Sigmoid colon (tissue), 7 donors: ENCODE measurements around the gene AGT. TPM values are rescaled to one million over a fixed set of nuclear protein-coding genes. Genes with fewer than 3 reads are reported as not detected.

ENCODE experiments used
- DNase-seq: peaks from one replicate; pipeline ENCODE4 v3.0.0-alpha.2; 2019
- H3K27ac ChIP-seq, 4 donors: fragments of 200-600 bp; sonication (generic); one replicate each; pipeline ENCODE4 v1.5.1; 2016 to 2019; ENCODE audit warnings: mild to moderate bottlenecking in 1 of 4
- H3K27me3 ChIP-seq, 3 donors: fragments of 200-600 bp; sonication (generic); one replicate each; pipeline ENCODE4 v1.5.1; 2019; ENCODE audit warnings: mild to moderate bottlenecking in 1 of 3
- H3K36me3 ChIP-seq, 4 donors: fragments of 200-600 bp; sonication (generic); one replicate each; pipeline ENCODE4 v1.5.1; 2016 to 2019
- H3K4me1 ChIP-seq, 4 donors: fragments of 200-600 bp; sonication (generic); one replicate each; pipeline ENCODE4 v1.5.1; 2017 to 2019
- H3K4me3 ChIP-seq, 4 donors: fragments of 200-600 bp; sonication (generic); one replicate each; pipeline ENCODE4 v1.5.1; 2017 to 2019; ENCODE audit warnings: mild to moderate bottlenecking in 2 of 4, moderate library complexity in 1 of 4
- H3K9me3 ChIP-seq, 4 donors: fragments of 200-600 bp in 3 of 4; sonication (generic) in 3 of 4; one replicate each; pipeline versions ENCODE4 v1.5.1 to v1.6.1; 2013 to 2019
- EP300 ChIP-seq, 4 donors: sonication (generic); formaldehyde crosslinking; IDR thresholded peaks; one replicate each; pipeline ENCODE4 v1.6.1; 2017; ENCODE audit warnings: antibody characterized with exemption in 4 of 4
- POLR2A ChIP-seq, 2 donors: fragments of 450-650 bp; IDR thresholded peaks; one replicate each; pipeline ENCODE4 v1.6.1; 2016; ENCODE audit warnings: antibody characterized with exemption in 2 of 2, mild to moderate bottlenecking in 2 of 2, moderate library complexity in 2 of 2
- POLR2AphosphoS5 ChIP-seq, 4 donors: sonication (generic); formaldehyde crosslinking; IDR thresholded peaks; one replicate each; pipeline ENCODE4 v1.6.1; 2017; ENCODE audit warnings: antibody characterized with exemption in 4 of 4
- WGBS, 2 donors: extraction: QIAGEN DNeasy Blood & Tissue Kit; methylation state at CpG; one replicate each; pipeline ENCODE4 v1.1.7; 2013; 5-methylcytosine and 5-hydroxymethylcytosine counted together
- intact Hi-C: fragments of 100-400 bp; cut with DNase I; formaldehyde crosslinking; loops from one replicate; pipeline ENCODE4 v1.15.1; 2023
- polyA plus RNA-seq, 3 donors: library from polyadenylated mRNA; stranded (reverse); fragments of 200-250 nt; gene quantifications; one replicate each; pipeline ENCODE4 v1.2.3, GENCODE V29; 2013
- total RNA-seq, 4 donors: library from RNA; depleted of rRNA; stranded (reverse); fragments of >200 nt; gene quantifications; one replicate each; pipeline ENCODE4 v1.1.0, GENCODE V29; 2016
- TF ChIP-seq, protein P1 (sequence below), 4 experiments: fragments of 450-650 bp in 3 of 4; fragments of 200-600 bp in 1 of 4; IDR thresholded peaks; one replicate each; pipeline ENCODE4 v1.5.1; 2016 to 2019; ENCODE audit warnings: antibody characterized with exemption in 4 of 4, mild to moderate bottlenecking in 3 of 4, moderate library complexity in 2 of 4
- donor health status: healthy with polysubstance abuse.
- donor health status: Bipolar disorder and iron deficiency.
- donor health status: healthy.

AGT gene
- total and polyA plus RNA-seq, 7 donors: 0.36 to 9.2 (median 1.7) TPM

DNA sequence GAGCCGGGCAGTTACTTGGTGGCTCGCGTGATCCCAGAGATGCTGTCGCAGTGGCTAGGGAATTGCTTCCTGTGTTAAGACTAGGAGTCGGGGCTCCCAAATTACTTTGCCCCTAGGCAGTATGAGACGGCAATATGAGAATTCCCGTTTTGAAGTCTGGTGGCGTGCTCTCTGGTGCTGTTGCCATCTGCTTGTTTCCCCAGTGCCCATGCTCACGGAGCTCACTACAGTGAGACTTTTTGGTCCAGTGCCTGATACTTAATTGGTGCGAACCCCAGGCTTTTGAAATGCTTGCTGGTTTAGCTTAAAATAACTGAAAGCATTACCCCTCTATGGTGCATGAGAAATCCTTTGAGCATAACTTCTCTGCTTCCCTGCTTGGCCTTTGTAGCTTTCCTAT is 22.3 kb downstream of the AGT start:
- no peaks in the 10 kb centered on the region for H3K4me1 ChIP-seq
- 96 to 97% methylated on average over 10 of the region's 10 CpGs for WGBS, 2 donors
- no peak overlapping the region for H3K4me3 ChIP-seq
- H3K27me3 ChIP-seq: no peaks in the 10 kb centered on the region
- H3K36me3 ChIP-seq: peaks cover 18 to 80% (median 36%) of the 10 kb centered on the region in 4 donors
- H3K9me3 ChIP-seq: no peaks in the 10 kb centered on the region
- no peak for DNase-seq
- H3K27ac ChIP-seq: no peak overlapping the region
- TF ChIP-seq POLR2AphosphoS5 (IDR thresholded peaks at IDR 0.05) (no peak), EP300 (IDR thresholded peaks at IDR 0.05) (no peak), POLR2A (IDR thresholded peaks at IDR 0.05) (no peak)
- TF ChIP-seq, protein P1, sequence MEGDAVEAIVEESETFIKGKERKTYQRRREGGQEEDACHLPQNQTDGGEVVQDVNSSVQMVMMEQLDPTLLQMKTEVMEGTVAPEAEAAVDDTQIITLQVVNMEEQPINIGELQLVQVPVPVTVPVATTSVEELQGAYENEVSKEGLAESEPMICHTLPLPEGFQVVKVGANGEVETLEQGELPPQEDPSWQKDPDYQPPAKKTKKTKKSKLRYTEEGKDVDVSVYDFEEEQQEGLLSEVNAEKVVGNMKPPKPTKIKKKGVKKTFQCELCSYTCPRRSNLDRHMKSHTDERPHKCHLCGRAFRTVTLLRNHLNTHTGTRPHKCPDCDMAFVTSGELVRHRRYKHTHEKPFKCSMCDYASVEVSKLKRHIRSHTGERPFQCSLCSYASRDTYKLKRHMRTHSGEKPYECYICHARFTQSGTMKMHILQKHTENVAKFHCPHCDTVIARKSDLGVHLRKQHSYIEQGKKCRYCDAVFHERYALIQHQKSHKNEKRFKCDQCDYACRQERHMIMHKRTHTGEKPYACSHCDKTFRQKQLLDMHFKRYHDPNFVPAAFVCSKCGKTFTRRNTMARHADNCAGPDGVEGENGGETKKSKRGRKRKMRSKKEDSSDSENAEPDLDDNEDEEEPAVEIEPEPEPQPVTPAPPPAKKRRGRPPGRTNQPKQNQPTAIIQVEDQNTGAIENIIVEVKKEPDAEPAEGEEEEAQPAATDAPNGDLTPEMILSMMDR (IDR thresholded peaks at IDR 0.05): no peak
- intact Hi-C loops: no loop called here

DNA sequence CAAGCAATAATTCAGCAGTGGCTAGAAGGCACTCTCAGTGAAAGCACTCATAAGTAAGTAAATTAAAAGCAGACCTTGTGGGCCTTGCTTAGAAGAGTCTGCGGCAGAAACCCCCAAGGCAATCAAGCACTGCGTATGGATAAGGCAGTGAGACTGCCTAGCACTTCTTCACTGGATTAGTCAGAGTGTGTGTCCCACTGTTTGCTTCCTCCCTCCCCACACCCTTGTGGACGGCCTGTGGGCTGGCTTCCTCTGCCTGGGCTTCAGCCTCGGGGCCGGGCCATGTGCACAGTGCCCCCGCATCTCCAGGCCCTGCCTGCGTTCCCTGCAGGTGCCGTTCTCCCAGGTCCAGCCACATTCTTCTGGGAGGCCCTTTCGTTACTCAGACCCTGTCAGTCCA is 23.8 kb downstream of the AGT start:
- WGBS, 2 donors: 94 to 95% methylated on average over 9 of the region's 9 CpGs
- H3K4me1 ChIP-seq: no peaks in the 10 kb centered on the region
- intact Hi-C loops: no loop called here
- no peak overlapping the region for H3K27ac ChIP-seq
- H3K9me3 ChIP-seq: no peaks in the 10 kb centered on the region
- H3K27me3 ChIP-seq: no peaks in the 10 kb centered on the region
- no peak overlapping the region for H3K4me3 ChIP-seq
- DNase-seq: no peak
- TF ChIP-seq, protein P1 (IDR thresholded peaks at IDR 0.05): no peak
- TF ChIP-seq POLR2AphosphoS5 (IDR thresholded peaks at IDR 0.05) (no peak), EP300 (IDR thresholded peaks at IDR 0.05) (no peak), POLR2A (IDR thresholded peaks at IDR 0.05) (no peak)
- H3K36me3 ChIP-seq: peaks cover 25 to 95% (median 44%) of the 10 kb centered on the region in 4 donors

DNA sequence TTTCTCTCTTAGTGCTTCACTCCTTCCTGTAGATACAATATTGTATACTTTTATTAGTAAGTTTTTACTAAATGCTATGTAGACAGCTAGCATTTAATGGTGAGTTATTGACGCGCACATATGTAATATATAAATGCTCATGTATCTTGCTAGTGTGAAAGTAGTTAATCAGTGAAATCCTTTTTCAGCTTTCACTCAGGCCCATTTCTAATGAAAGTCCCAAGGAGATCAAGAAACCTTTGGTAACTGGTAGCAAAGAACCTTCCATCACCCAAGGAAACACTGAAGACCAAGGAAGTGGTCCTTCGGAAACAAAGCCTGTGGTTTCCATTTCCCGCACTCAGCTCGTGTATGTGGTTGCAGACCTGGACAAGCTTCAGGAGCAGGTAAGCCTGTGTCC is 27.2 kb downstream of the AGT start:
- Histone ChIP-seq H3K36me3 (peaks cover 21 to 83% (median 46%) of the 10 kb centered on the region in 4 donors), H3K27me3 (no peaks in the 10 kb centered on the region), H3K4me3 (no peak overlapping the region), H3K4me1 (peaks cover 0 to 21% (median 8%) of the 10 kb centered on the region in 4 donors), H3K9me3 (no peaks in the 10 kb centered on the region), H3K27ac (no peak overlapping the region)
- DNase-seq: no peak
- intact Hi-C loops: no loop called here
- WGBS, 2 donors: 77 to 89% methylated on average over 5 of the region's 5 CpGs
- no peak for TF ChIP-seq POLR2A (IDR thresholded peaks at IDR 0.05)
- no peak for TF ChIP-seq EP300 (IDR thresholded peaks at IDR 0.05)
- no peak for TF ChIP-seq POLR2AphosphoS5 (IDR thresholded peaks at IDR 0.05)
- TF ChIP-seq, protein P1 (IDR thresholded peaks at IDR 0.05): no peak

DNA sequence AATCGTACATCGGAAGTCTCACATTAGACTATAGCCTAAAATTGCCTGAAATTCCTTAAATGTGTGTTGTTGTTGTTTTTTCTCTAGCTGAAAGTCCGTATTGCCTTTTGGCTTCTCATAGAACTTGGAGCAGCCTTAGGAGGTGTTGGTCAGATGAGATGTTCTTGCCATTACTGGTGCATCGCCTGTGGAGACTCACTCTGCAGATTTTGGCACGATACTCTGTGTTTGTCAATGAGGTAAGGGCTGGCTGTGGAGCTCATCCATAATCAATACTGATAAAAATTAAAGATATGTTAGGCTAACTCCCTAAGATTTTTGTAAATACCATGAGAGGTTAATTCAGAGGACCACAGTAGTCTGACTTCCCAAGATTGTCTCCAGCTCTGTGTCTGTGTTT is 28.9 kb downstream of the AGT start:
- 95 to 96% methylated on average over 5 of the region's 5 CpGs for WGBS, 2 donors
- H3K9me3 ChIP-seq: no peaks in the 10 kb centered on the region
- DNase-seq: no peak
- H3K4me1 ChIP-seq: peaks cover 0 to 26% (median 12%) of the 10 kb centered on the region in 4 donors
- H3K27ac ChIP-seq: no peak overlapping the region
- no peaks in the 10 kb centered on the region for H3K27me3 ChIP-seq
- no peak overlapping the region for H3K4me3 ChIP-seq
- intact Hi-C loops: no loop called here
- TF ChIP-seq, protein P1 (IDR thresholded peaks at IDR 0.05): no peak
- TF ChIP-seq POLR2A (IDR thresholded peaks at IDR 0.05) (no peak), EP300 (IDR thresholded peaks at IDR 0.05) (no peak), POLR2AphosphoS5 (IDR thresholded peaks at IDR 0.05) (no peak)
- H3K36me3 ChIP-seq: peaks cover 15 to 70% (median 35%) of the 10 kb centered on the region in 4 donors

DNA sequence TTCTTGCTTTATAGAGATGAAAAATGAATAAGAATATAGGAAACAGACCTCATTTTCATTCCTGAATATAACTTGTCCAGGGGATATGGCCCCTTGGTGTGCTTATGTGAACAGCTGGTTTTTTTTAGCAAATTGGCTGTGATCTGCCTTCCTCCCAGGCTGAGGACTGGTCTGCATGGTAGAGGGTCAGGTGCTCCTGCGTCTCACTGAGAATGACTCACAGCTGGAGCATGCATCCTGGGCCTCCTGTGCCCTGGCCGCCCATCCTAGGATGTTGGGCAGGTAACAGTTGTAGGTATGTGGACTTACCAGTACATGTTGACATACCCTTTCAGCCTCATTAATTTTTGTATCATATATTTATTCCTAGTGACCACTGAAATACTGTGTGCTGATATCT is 29.8 kb downstream of the AGT start:
- 95 to 99% methylated on average over 2 of the region's 2 CpGs for WGBS, 2 donors
- TF ChIP-seq POLR2AphosphoS5 (IDR thresholded peaks at IDR 0.05): no peak
- no peaks in the 10 kb centered on the region for H3K9me3 ChIP-seq
- H3K27me3 ChIP-seq: no peaks in the 10 kb centered on the region
- peaks cover 0 to 26% (median 12%) of the 10 kb centered on the region in 4 donors for H3K4me1 ChIP-seq
- intact Hi-C loops: no loop called here
- no peak overlapping the region for H3K27ac ChIP-seq
- H3K36me3 ChIP-seq: peaks cover 12 to 70% (median 32%) of the 10 kb centered on the region in 4 donors
- DNase-seq: no peak
- no peak overlapping the region for H3K4me3 ChIP-seq
